RWPE2 (cell line): ENCODE data around the gene ABAT.
A peak's percentile ranks its signal among the peaks of the same experiment; 100 is the strongest.

Experiments
- ATAC-seq: fragments of 200-7000 bp; cut with Tn5 transposase; 3 replicates; pipeline ENCODE4 v1.9.1; 2021; ENCODE audit warnings: low read depth
- DNase-seq: peaks from one replicate; pipeline ENCODE4 v3.0.0-alpha.2; 2020; ENCODE audit warnings: low spot score
- H3K27ac ChIP-seq: fragments of 450-650 bp; 2 replicates; pipeline ENCODE4 v1.5.1; 2017; ENCODE audit warnings: mild to moderate bottlenecking; ENCODE audit not compliant: poor library complexity, severe bottlenecking
- H3K27me3 ChIP-seq: fragments of 250-450 bp; sonication (Bioruptor Pico); 2 replicates; pipeline ENCODE4 v1.5.1; 2021; ENCODE audit warnings: mild to moderate bottlenecking, moderate library complexity; ENCODE audit not compliant: insufficient read depth, poor library complexity, severe bottlenecking
- H3K36me3 ChIP-seq: fragments of 250-450 bp; sonication (Bioruptor Pico); 2 replicates; pipeline ENCODE4 v1.5.1; 2020; ENCODE audit warnings: low read depth, mild to moderate bottlenecking, moderate library complexity
- H3K4me1 ChIP-seq: fragments of 250-450 bp; sonication (Bioruptor Pico); 2 replicates; pipeline ENCODE4 v1.5.1; 2021; ENCODE audit warnings: mild to moderate bottlenecking, moderate library complexity; ENCODE audit not compliant: insufficient read depth, poor library complexity, severe bottlenecking
- H3K4me3 ChIP-seq: fragments of 250-450 bp; sonication (Bioruptor Pico); 2 replicates; pipeline ENCODE4 v1.5.1; 2021; ENCODE audit warnings: mild to moderate bottlenecking, moderate library complexity; ENCODE audit not compliant: severe bottlenecking
- H3K9me3 ChIP-seq: fragments of 250-450 bp; sonication (Bioruptor Pico); 2 replicates; pipeline ENCODE4 v1.5.1; 2021; ENCODE audit warnings: mild to moderate bottlenecking, moderate library complexity; ENCODE audit not compliant: severe bottlenecking
- TF ChIP-seq, protein P1 (sequence below): fragments of 450-650 bp; IDR thresholded peaks from one replicate; pipeline ENCODE4 v1.5.1; 2017; ENCODE audit warnings: mild to moderate bottlenecking, moderate library complexity; ENCODE audit not compliant: poor library complexity, severe bottlenecking

The ABAT gene

DNA sequence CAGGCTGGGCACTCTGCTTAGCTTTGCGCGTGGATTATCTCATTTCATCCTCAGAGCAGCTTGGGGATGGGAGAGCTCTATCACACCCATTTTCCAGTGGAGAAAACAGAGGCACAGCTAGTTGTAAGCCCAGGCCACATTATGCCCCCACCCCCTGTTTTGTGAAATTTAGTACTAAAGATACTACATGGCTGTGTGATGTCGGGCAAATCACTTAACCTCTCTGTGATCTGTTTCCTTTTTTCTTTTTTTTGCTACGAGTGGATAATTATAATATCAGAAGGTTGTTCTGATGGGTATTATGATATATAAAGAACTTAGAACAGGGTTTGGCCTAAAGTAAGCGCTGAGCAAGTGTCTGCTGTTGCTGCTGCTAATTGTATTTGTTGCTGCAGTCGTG, 41.6 kb downstream of the ABAT start:
- TF ChIP-seq, protein P1, sequence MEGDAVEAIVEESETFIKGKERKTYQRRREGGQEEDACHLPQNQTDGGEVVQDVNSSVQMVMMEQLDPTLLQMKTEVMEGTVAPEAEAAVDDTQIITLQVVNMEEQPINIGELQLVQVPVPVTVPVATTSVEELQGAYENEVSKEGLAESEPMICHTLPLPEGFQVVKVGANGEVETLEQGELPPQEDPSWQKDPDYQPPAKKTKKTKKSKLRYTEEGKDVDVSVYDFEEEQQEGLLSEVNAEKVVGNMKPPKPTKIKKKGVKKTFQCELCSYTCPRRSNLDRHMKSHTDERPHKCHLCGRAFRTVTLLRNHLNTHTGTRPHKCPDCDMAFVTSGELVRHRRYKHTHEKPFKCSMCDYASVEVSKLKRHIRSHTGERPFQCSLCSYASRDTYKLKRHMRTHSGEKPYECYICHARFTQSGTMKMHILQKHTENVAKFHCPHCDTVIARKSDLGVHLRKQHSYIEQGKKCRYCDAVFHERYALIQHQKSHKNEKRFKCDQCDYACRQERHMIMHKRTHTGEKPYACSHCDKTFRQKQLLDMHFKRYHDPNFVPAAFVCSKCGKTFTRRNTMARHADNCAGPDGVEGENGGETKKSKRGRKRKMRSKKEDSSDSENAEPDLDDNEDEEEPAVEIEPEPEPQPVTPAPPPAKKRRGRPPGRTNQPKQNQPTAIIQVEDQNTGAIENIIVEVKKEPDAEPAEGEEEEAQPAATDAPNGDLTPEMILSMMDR: no peak
- H3K27ac ChIP-seq: peak overlapping the region; percentile 44

DNA sequence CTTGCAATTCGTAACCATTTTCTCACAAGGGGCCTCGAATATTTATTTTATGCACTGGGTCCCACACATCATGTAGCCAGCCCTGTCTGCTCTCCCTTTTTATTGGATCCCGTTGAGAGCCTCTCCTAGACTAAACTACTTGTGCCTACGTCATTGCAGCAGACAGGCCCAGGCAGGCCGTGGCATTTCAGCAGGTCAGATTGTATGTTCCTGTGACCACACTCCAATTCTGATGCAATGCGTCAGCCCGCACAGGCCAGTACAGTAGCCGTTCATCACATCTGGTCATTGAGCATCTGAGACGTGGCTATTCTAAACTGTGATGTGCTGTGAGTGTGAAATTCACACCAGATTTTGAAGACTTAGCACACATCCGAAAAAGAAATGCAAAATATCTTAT, 42.2 kb downstream of the ABAT start:
- ATAC-seq: peak; percentile 99
- TF ChIP-seq, protein P1: no peak
- peak overlapping the region; percentile 44 for H3K27ac ChIP-seq
- peaks cover 9% of the 10 kb centered on the region for H3K4me1 ChIP-seq
- no peaks in the 10 kb centered on the region for H3K27me3 ChIP-seq
- H3K9me3 ChIP-seq: peaks cover 6% of the 10 kb centered on the region
- H3K36me3 ChIP-seq: no peaks in the 10 kb centered on the region
- H3K4me3 ChIP-seq: no peak overlapping the region
- peak; percentile 95 for DNase-seq

More for the DNA sequence above, 41.6 kb downstream of the ABAT start:
- H3K27me3 ChIP-seq: no peaks in the 10 kb centered on the region
- peaks cover 9% of the 10 kb centered on the region for H3K4me1 ChIP-seq
- DNase-seq (no peak), ATAC-seq (no peak)
- H3K36me3 ChIP-seq: no peaks in the 10 kb centered on the region
- H3K9me3 ChIP-seq: peaks cover 6% of the 10 kb centered on the region
- H3K4me3 ChIP-seq: no peak overlapping the region

DNA sequence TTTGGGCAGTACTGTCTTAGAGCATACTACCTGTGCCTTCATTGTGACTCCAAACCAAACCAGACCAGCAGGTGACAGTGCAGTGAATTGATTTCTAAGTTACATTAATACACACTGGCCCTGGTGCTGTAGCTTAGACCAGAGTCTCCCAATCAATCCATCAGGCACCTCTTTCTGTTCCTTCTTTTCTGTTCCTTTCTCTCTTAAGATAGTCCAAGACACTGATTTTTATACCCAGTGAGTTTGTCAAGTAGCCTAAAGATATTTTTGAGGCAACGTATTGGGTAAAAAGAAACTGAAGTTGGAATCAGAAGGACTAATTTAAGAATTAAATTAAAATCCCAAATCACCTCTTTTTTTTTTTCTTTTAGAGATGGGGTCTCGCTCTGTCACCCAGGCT, 43.1 kb downstream of the ABAT start:
- H3K4me3 ChIP-seq: no peak overlapping the region
- ATAC-seq (no peak), DNase-seq (no peak)
- peak overlapping the region; percentile 44 for H3K27ac ChIP-seq
- TF ChIP-seq, protein P1: no peak
- no peaks in the 10 kb centered on the region for H3K36me3 ChIP-seq
- H3K4me1 ChIP-seq: peaks cover 9% of the 10 kb centered on the region
- no peaks in the 10 kb centered on the region for H3K27me3 ChIP-seq
- H3K9me3 ChIP-seq: peaks cover 6% of the 10 kb centered on the region

DNA sequence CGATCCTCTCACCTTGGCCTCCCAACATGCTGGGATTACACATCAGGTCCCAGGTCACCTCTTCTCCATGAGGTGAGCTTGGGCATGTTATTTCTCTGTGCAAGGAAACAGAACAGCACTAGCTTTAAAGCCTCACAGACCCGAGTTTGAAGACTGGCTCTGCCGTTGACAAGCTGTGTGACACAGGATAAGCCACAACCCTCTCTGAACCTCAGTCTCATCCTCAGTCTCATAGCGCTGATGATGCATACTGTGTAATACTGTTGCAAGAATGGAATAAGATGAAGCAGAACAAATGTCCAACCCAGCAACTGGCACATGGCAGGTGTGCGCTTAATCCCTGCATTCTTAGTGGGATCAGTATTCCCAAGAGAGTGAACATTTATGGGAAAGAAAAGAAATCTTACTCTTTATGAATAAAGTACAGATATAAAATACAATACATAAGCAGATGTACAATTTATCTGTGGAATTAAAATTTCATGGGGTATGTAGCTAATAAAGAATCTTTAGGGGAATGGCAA, 43.5 kb downstream of the ABAT start:
- no peaks in the 10 kb centered on the region for H3K27me3 ChIP-seq
- H3K4me1 ChIP-seq: peaks cover 9% of the 10 kb centered on the region
- peaks cover 6% of the 10 kb centered on the region for H3K9me3 ChIP-seq
- TF ChIP-seq, protein P1: no peak
- no peak overlapping the region for H3K27ac ChIP-seq
- no peak overlapping the region for H3K4me3 ChIP-seq
- no peak for DNase-seq
- no peak for ATAC-seq
- H3K36me3 ChIP-seq: no peaks in the 10 kb centered on the region

DNA sequence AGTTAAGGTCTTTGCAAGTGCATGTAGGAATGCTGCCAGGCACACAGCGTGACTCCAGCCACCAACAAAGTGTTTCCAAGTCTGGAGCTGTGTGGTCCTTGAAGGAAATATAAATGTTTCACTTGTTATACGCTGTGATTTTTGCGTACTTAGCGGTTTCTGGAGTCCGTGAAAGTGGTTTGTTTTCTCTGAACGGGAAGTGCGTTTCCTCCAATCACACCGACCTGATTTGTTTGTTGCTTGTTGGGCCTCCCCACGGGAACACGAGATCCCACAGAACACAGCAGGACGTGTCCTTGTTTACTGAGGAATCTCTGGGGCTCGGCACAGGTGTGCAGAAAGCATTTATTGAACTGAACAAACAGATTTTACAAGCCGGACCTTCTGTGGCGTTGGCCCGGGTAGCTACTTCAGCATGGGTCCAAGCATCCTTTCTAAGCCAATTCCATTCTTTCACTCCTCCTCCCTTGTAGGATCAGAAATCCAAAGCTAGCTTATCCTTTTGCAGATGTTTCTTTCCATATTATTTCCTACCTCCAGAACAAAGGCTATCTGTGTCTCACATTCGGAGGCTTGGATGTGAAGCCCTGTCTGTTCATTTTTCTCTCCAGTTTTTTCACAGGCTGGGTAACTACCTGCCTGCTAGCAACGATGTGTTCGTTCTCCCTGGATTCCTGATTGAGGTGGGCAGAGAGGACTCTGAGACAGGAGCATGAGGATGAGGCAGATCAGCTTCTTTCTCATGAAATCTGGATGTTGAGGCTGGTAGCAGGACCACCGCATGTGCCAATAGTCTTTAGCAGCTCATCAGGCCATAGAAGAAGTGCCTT, 44.6 kb downstream of the ABAT start:
- TF ChIP-seq, protein P1: no peak
- Histone ChIP-seq H3K4me1 (peaks cover 9% of the 10 kb centered on the region), H3K9me3 (peaks cover 6% of the 10 kb centered on the region), H3K27me3 (no peaks in the 10 kb centered on the region), H3K4me3 (no peak overlapping the region), H3K36me3 (no peaks in the 10 kb centered on the region), H3K27ac (no peak overlapping the region)
- DNase-seq (no peak), ATAC-seq (no peak)
